Glutamatergic neuron (in vitro differentiated cells): ENCODE data around the gene UNC13C. TPM values are rescaled to one million over a fixed set of nuclear protein-coding genes. Genes with fewer than 3 reads are reported as not detected.
A peak's percentile ranks its signal among the peaks of the same experiment; 100 is the strongest.

Experiments used
- DNase-seq: peaks from one replicate; pipeline ENCODE4 v3.0.0; 2022
- H3K27ac Mint-ChIP-seq: one replicate; pipeline ENCODE4 v1.8.0; 2020; ENCODE audit warnings: mild to moderate bottlenecking, mixed read lengths, inconsistent platforms; ENCODE audit not compliant: unreplicated experiment
- H3K27me3 Mint-ChIP-seq: one replicate; pipeline ENCODE4 v1.8.0; 2020; ENCODE audit warnings: mild to moderate bottlenecking, moderate library complexity, mixed read lengths, inconsistent platforms; ENCODE audit not compliant: unreplicated experiment
- H3K36me3 Mint-ChIP-seq: one replicate; pipeline ENCODE4 v1.8.0; 2020; ENCODE audit warnings: mild to moderate bottlenecking, mixed read lengths, inconsistent platforms; ENCODE audit not compliant: unreplicated experiment
- H3K4me1 Mint-ChIP-seq: one replicate; pipeline ENCODE4 v1.8.0; 2020; ENCODE audit warnings: mild to moderate bottlenecking, low read depth, mixed read lengths, inconsistent platforms; ENCODE audit not compliant: unreplicated experiment
- H3K4me3 Mint-ChIP-seq: one replicate; pipeline ENCODE4 v1.8.0; 2020; ENCODE audit warnings: mild to moderate bottlenecking, mixed read lengths, inconsistent platforms; ENCODE audit not compliant: unreplicated experiment
- H3K9me3 Mint-ChIP-seq: one replicate; pipeline ENCODE4 v1.8.0; 2020; ENCODE audit warnings: mild to moderate bottlenecking, moderate library complexity, mixed read lengths, inconsistent platforms; ENCODE audit not compliant: unreplicated experiment
- CTCF ChIP-seq: fragments of 200-600 bp; sonication (generic); IDR thresholded peaks from one replicate; pipeline ENCODE4 v1.5.0; 2021; ENCODE audit not compliant: partially characterized antibody, unreplicated experiment
- total RNA-seq: library from RNA; stranded (reverse); fragmentation: NEBNext Ultra II Directional; extraction: Animal tissue kit (Norgen Biotek cat#: 25700); gene quantifications from one replicate; pipeline ENCODE4 v1.2.1, GENCODE V29; 2021; ENCODE audit not compliant: unreplicated experiment

The UNC13C gene
- total RNA-seq, 1 donor from 2014 or later, result 0.49 TPM

DNA sequence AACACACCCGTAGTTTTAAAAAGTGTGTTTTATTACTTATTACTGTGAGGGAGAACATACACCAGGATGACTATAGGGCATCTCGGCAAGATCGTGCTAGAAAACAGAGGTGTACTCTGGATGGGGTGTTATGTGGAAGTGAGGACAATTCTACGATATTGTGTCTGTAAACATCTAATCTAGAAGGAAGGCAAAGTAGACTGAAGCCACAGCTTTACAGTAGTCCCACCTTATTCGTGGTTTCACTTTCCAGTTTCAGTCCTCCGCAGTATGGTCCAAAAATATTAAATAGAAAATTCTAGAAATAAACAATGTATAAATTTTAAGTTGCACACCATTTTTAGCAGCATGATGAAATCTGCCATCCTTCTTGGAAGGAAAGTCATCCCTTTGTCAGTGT, 277.9 kb downstream of the UNC13C start:
- H3K27ac Mint-ChIP-seq, result no peak overlapping the region
- H3K4me1 Mint-ChIP-seq, result no peaks in the 10 kb centered on the region
- H3K9me3 Mint-ChIP-seq, result no peaks in the 10 kb centered on the region
- no peak for TF ChIP-seq CTCF
- DNase-seq, result no peak
- H3K27me3 Mint-ChIP-seq, result no peaks in the 10 kb centered on the region
- H3K36me3 Mint-ChIP-seq, result no peaks in the 10 kb centered on the region
- H3K4me3 Mint-ChIP-seq, result no peak overlapping the region

- Mint-ChIP-seq H3K4me3 (no peak overlapping the region), H3K36me3 (no peaks in the 10 kb centered on the region), H3K27ac (no peak overlapping the region), H3K4me1 (no peaks in the 10 kb centered on the region), H3K9me3 (no peaks in the 10 kb centered on the region), H3K27me3 (no peaks in the 10 kb centered on the region)
- TF ChIP-seq CTCF, result peak; percentile 33
- DNase-seq, result peak; percentile 29
These were observed 295.7 kb downstream of the UNC13C start for GRCh38 chr15:54273928-54274327.

DNA sequence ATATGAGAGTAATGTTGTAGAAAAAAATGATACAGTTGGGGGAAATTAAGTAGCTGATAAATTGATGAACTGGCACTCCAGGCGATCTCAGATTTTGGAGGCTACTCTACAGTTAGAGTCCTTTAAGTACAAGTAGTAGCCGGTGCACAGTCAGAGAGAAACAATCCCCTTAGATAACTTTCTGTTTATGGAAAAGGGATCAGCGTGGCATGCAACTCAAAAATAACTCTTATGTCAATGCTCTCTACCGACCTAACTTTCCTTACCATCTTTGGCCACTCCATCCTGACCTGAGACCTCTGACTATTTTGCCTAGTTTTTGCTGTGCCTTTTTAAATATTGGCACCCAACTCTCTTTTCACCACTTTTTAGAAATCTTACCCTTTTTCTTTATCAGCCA, 299.6 kb downstream of the UNC13C start:
- Mint-ChIP-seq H3K4me1 (peaks cover 2% of the 10 kb centered on the region), H3K36me3 (no peaks in the 10 kb centered on the region), H3K9me3 (no peaks in the 10 kb centered on the region), H3K4me3 (no peak overlapping the region), H3K27me3 (no peaks in the 10 kb centered on the region), H3K27ac (no peak overlapping the region)
- no peak for TF ChIP-seq CTCF
- DNase-seq, result no peak

DNA sequence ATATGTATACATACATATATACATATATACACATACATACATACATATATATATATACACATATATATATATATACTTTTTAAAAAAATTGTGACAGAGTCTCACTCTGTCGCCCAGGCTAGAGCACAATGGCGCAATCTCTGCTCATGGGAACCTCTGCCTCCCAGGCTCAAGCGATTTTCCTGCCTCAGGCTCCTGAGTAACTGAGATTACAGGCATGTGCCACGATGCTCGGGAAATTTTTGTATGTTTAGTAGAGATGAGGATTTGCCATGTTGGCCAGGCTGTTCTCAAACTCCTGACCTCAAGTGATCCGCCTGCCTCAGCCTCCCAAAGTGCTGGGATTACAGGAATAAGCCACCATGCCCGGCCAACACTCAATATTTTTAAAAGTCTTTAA, 302.5 kb downstream of the UNC13C start:
- no peak overlapping the region for H3K4me3 Mint-ChIP-seq
- no peak for TF ChIP-seq CTCF
- no peak for DNase-seq
- H3K9me3 Mint-ChIP-seq, result no peaks in the 10 kb centered on the region
- no peak overlapping the region for H3K27ac Mint-ChIP-seq
- no peaks in the 10 kb centered on the region for H3K27me3 Mint-ChIP-seq
- peaks cover 2% of the 10 kb centered on the region for H3K4me1 Mint-ChIP-seq
- H3K36me3 Mint-ChIP-seq, result no peaks in the 10 kb centered on the region

GRCh38 chr15:54282228-54282836, 304.1 kb downstream of the UNC13C start:
- Mint-ChIP-seq H3K27me3 (no peaks in the 10 kb centered on the region), H3K4me3 (no peak overlapping the region), H3K36me3 (no peaks in the 10 kb centered on the region), H3K9me3 (no peaks in the 10 kb centered on the region), H3K27ac (no peak overlapping the region), H3K4me1 (peaks cover 2% of the 10 kb centered on the region)
- no peak for DNase-seq
- no peak for TF ChIP-seq CTCF
